Fibroblast of the conjunctiva (primary cell): Measurements from ENCODE around the gene WAC.
"Not testable (repeated sequence)": the region's sequence is repeated elsewhere in the genome, so short reads cannot be mapped to it uniquely, and the experiment has no call there.

Experiments used
- DNase-seq: peaks from one replicate; pipeline ENCODE4 v3.0.0-alpha.2; 2010; ENCODE audit warnings: low read depth

The WAC gene

GRCh38 chr10:28564905-28565304 lies 32.0 kb downstream of the WAC start:
- DNase-seq = no peak

- DNase-seq = no peak
These were observed 33.6 kb downstream of the WAC start for GRCh38 chr10:28566458-28567015.

GRCh38 chr10:28569506-28570159 lies 36.7 kb downstream of the WAC start:
- no peak for DNase-seq

DNA sequence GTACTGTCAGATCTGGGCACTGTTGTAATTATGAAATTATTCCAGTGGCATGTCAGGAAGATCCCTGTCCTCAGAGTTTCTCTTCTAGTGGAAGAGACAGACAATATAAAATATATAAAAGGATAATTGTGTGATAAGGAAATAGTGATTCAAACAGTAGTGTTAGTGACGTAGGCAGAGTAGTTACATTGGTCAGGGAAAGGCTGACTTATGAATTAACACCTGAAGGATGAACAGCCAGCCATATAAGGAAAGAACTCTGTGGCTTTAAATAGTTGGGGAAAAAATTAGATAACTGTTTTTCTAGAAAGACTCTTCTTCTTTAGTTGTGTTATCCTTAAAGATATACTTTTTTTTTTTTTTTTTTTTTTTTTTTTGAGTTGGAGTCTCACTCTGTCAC lies 37.7 kb downstream of the WAC start:
- DNase-seq = no peak

DNA sequence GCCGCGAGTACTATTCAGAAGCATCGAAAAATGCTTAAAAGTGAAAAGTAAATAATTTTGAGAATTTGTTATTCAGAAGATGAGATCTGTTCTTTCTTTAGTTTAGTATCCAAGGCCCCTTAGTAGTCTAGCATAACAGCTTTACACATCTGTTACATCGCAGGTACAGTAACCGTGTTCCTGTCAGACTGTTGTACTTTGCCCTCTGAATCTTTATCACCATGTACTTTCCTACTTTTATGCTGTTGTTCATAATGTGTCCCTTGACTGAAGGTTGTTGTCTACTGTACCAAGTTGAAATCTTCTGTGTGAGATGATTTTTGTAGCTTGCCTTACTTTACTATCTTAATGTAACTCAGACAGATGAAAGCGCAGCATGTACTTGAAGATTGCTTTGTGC lies 38.3 kb downstream of the WAC start:
- DNase-seq = no peak

DNA sequence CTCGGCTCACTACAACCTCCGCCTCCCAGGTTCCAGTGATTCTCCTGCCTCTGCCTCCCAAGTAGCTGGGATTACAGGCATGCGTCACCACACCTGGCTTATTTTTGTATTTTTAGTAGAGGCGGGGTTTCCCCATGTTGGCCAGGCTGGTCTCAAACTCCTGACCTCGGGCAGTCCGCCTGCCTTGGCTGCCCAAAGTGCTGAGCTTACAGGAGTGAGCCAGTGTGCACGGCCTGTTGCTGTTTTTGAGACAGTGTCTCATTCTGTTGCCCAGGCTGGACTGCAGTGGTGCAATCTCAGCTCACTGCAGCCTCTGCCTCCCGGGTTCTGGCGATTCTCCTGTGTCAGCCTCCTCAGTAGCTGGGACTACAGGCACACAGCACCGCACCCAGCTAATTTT lies 41.3 kb downstream of the WAC start:
- not testable (repeated sequence) for DNase-seq

DNA sequence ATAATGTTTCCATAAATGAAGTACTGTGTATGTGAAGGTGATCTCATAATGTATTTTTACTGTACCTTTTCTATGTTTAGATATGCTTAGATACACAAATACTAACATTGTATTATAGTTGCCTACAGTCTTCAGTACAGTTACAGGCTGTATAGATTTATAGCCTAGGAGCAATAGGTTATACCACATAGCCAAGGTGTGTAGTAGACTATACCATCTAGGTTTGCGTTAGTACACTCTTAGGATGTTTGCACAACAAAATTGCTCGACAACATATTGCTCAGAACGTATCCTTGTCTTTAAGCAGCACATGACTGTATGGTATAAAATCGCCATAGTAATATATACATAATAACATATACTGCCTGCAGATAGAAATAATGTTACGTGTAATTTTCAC lies 42.9 kb downstream of the WAC start:
- no peak for DNase-seq

- DNase-seq = no peak
These were observed 44.6 kb downstream of the WAC start for GRCh38 chr10:28577506-28577905.

DNA sequence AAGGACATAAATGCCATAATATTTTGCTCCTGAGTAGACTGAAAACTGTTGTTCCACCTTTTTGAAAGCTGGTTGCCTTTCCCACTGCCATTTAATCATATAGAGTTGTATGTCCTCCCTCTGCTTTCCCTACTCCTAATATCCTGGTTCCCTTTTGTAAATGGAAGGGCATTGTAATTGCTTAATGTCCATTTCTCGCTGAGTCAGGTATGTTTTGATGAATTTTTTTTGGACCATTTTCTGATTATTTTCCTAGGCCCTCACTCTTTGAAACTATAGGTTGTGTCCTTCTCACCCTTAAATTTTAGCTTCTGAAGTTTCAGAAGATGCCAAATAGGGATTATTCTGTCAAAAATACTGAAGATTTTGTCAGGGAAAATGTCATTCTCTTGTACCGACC lies 45.5 kb downstream of the WAC start:
- DNase-seq = no peak

DNA sequence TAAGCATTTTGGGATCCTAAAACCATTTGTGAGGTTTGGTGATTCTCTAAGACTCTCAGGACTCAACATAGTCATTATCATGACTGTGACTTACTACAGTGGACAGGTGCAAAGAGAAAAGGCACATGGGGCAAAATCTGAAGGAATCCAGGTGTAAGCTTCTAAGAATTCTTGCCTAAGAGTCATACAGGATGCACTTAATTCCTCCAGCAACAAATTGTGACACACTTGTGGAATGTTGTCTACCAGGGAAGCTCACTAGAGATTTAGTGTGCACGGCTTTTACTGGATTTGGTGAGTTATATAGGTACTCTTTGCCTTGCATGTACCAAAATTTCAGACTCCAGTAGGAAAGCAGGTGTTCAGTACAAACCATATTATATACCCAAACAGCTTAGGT lies 47.9 kb downstream of the WAC start:
- no peak for DNase-seq

GRCh38 chr10:28581916-28582315 lies 49.0 kb downstream of the WAC start:
- DNase-seq = no peak

GRCh38 chr10:28585076-28585475 lies 52.2 kb downstream of the WAC start:
- DNase-seq = no peak

DNA sequence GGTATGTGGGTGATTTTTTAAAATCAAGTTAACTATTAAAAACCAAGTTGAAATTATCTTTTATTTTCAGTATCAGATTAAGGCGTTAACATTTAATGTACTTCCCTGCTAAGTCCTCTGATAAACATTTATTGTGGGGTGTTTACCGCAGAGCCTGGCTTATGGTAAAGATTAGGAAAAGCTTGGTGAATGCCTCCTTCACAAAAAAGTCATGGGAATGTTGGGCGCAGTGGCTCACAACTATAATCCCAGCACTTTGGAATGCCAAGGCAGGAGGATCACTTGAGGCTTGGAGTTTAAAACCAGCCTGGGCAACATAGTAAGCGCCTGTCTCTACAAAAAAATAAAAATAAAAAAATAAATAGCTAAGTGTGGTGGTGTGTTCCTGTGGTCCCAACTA lies 53.3 kb downstream of the WAC start:
- no peak for DNase-seq

DNA sequence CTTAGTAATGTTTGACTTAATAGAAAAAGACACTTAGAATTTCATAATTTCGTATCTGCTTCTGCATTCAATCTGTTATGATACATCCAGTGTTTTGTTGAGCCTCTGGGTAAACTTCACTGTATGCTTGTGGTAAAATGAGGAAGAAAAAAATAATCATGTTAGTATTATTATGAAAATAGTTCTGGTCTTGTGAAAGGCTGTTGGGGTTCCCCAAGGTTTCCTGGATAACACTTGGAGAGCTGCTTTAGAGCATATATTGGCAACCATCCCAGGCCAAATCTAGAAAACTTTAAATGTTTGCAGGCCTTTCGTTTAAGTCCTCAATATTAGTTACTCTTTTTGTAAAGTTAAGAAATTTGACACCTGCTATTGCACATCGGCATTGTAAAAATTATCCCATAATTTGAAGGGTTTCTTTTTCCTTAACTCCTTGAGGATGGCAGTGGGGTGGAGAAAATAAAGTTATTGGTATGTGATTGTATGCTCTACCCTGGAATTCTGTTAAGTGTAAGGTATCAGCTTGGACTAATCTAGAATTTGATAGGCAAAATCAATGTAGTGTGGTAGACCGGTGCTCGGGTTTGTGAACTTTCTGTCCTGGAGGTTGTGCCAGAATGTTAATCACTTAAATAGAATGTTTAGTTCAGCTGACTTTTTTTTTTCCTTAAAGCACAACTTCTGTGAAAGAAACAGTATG lies 54.5 kb downstream of the WAC start:
- peak; percentile 37 for DNase-seq

GRCh38 chr10:28587970-28588290 lies 55.0 kb downstream of the WAC start:
- no peak for DNase-seq

DNA sequence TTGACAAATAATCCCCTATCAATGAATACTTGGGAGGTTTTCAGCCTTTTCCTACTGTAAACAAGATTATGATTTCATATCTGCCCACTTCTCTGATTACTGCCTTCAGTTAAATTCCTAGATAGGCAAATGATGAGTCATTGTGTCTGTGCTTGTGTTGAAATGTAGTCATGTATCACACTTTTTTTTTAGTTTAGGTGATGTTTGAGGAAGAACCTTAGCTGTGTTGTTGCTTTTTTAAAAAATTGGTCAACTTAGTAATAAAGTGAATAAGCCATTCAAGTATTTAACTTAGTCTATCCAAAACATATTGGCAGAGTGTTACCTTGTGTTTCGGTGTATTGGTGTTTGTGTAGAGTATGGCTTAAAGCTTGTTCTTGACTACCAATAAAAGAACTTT lies 60.0 kb downstream of the WAC start:
- peak; percentile 6 for DNase-seq

DNA sequence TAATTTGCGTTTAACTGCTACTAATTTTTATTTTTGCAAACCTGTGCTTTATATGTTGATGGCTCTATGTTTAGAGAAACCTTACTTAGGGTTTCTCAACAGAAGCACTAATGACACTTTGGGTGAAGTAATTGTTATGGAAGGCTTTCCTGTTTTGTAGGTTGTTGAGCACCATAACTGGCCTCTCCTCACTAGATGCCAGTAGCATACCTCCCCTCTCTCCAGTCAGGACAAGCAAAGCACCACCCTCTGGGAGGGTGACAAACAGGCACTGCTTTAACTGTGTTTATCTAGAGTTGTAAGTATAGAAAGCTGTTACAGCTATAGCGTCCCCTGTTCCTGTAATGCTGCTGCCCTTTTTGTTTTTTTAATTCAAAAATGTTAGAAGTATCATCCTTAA lies 60.9 kb downstream of the WAC start:
- DNase-seq = no peak

DNA sequence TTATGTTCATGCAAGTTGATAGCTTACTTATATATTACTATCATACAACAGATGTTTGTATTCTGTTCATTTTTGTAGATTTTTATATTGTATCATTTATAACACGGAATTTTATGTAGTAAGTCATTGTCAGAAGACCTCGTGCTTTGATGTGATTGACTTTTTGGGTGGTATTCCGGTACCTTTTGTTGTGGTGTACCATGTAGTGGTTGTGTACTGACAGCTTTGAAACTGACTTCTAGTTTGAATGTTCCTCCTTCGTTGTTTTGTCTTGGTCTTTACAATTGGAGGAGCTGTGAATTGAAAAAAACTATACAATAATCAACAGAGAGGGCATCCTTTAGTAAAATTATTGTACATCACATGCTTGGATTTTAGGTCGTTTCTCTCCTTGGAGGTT lies 61.5 kb downstream of the WAC start:
- no peak for DNase-seq

GRCh38 chr10:28595613-28596012 lies 62.7 kb downstream of the WAC start:
- no peak for DNase-seq

- DNase-seq = no peak
These were observed 67.1 kb downstream of the WAC start for GRCh38 chr10:28600056-28600455.

- no peak for DNase-seq
These were observed 68.1 kb downstream of the WAC start for GRCh38 chr10:28601012-28601411.

GRCh38 chr10:28604567-28605536 lies 71.9 kb downstream of the WAC start:
- no peak for DNase-seq

DNA sequence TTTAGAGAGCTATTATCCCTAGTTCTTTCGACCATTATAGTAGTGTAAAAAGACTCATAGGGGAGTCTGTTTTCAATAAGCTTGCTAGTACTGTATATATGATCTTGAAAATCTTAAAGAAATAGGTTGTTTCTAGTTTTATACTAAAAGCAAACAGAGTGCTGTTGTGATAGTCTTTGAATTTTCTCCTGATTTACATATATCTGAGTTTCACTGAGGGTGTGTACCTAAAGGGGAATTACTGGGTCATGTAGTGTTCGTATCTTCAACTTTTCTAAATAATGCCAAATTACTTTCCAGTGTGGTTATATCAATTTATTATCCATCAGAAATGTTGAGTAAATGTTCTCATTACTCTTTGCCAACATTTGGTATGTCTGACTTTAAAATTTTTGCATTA lies 73.7 kb downstream of the WAC start:
- no peak for DNase-seq
